SK-N-SH (cell line): ENCODE results near the gene PRKCA. TPM values are rescaled to one million over a fixed set of nuclear protein-coding genes. Genes with fewer than 3 reads are reported as not detected.
"Not testable (repeated sequence)": the region's sequence is repeated elsewhere in the genome, so short reads cannot be mapped to it uniquely, and the experiment has no call there.

ENCODE experiments used
- CTCF ChIA-PET: fragments of 300-600, 350-600 bp; formaldehyde crosslinking; extraction: SDS; loops from one replicate; lab custom pipeline; 2021; lab: Yijun Ruan, JAX
- POLR2A ChIA-PET: fragments of 350-600 bp; sonication (Branson Sonifier 250); formaldehyde crosslinking; extraction: SDS; loops from one replicate; lab custom pipeline; 2020; ENCODE audit warnings: antibody characterized with exemption, inconsistent platforms; lab: Yijun Ruan, JAX
- DNase-seq: peaks from one replicate; pipeline ENCODE4 v3.0.0; 2012
- H2AFZ ChIP-seq: fragments of 200-600 bp; sonication (generic); 2 replicates; pipeline ENCODE4 v1.8.1; 2016; ENCODE audit warnings: antibody characterized with exemption, mild to moderate bottlenecking, low read depth
- H3F3A ChIP-seq: fragments of 200-600 bp; sonication (generic); replicated peaks from 2 replicates; pipeline ENCODE3; 2016; ENCODE audit warnings: antibody characterized with exemption, mild to moderate bottlenecking; ENCODE audit not compliant: insufficient read depth
- H3K27ac ChIP-seq, 2 experiments: fragments of 200-500 bp in 1 of 2; fragments of 200-600 bp in 1 of 2; sonication (Bioruptor generic) in 1 of 2; sonication (generic), shearing (Covaris generic) in 1 of 2; 2 replicates each; pipeline versions ENCODE4 v1.5.1 to v1.6.1; 2014 to 2016; ENCODE audit warnings: low read depth in 2 of 2, inconsistent platforms in 1 of 2, low read length in 1 of 2, mild to moderate bottlenecking in 1 of 2, mixed read lengths in 1 of 2
- H3K27me3 ChIP-seq: fragments of 200-600 bp; sonication (generic), shearing (Covaris generic); 2 replicates; pipeline ENCODE4 v1.6.1; 2016; ENCODE audit warnings: mixed run types; ENCODE audit not compliant: insufficient read depth
- H3K36me3 ChIP-seq, 2 experiments: fragments of 200-500 bp in 1 of 2; fragments of 200-600 bp in 1 of 2; sonication (Bioruptor generic) in 1 of 2; sonication (generic) in 1 of 2; replicated peaks in 1 of 2; 2 replicates each; pipeline versions ENCODE3 to v1.5.1; 2014 to 2016; ENCODE audit warnings: low read length in 1 of 2, mild to moderate bottlenecking in 1 of 2; ENCODE audit not compliant: insufficient read depth in 2 of 2, control insufficient read depth in 1 of 2
- H3K4me1 ChIP-seq, 2 experiments: fragments of 200-500 bp in 1 of 2; fragments of 200-600 bp in 1 of 2; sonication (Bioruptor generic) in 1 of 2; sonication (generic), shearing (Covaris generic) in 1 of 2; 2 replicates each; pipeline versions ENCODE4 v1.5.1 to v1.6.1; 2014 to 2016; ENCODE audit warnings: low read depth in 1 of 2, low read length in 1 of 2, mixed run types in 1 of 2; ENCODE audit not compliant: insufficient read depth in 2 of 2, control insufficient read depth in 1 of 2
- H3K4me2 ChIP-seq: fragments of 200-600 bp; sonication (generic), shearing (Covaris generic); 2 replicates; pipeline ENCODE4 v1.6.1; 2017; ENCODE audit warnings: mixed run types
- H3K4me3 ChIP-seq, 2 experiments: fragments of 200-500 bp in 1 of 2; fragments of 200-600 bp in 1 of 2; sonication (Bioruptor generic) in 1 of 2; sonication (generic), shearing (Covaris generic) in 1 of 2; 2 replicates each; pipeline versions ENCODE4 v1.5.1 to v1.8.1; 2014 to 2016; ENCODE audit warnings: low read depth in 2 of 2, inconsistent platforms in 1 of 2, low read length in 1 of 2, mild to moderate bottlenecking in 1 of 2, mixed read lengths in 1 of 2, moderate library complexity in 1 of 2
- H3K79me2 ChIP-seq: fragments of 200-600 bp; sonication (generic); 2 replicates; pipeline ENCODE4 v1.8.1; 2017; ENCODE audit warnings: mild to moderate bottlenecking; ENCODE audit not compliant: insufficient read depth
- H3K9ac ChIP-seq: fragments of 200-600 bp; sonication (generic); 2 replicates; pipeline ENCODE4 v1.6.1; 2017; ENCODE audit warnings: mixed run types
- H3K9me2 ChIP-seq: fragments of 200-600 bp; sonication (generic); 2 replicates; pipeline ENCODE4 v1.6.1; 2017; ENCODE audit warnings: mixed run types
- H3K9me3 ChIP-seq: fragments of 200-600 bp; sonication (generic); 2 replicates; pipeline ENCODE4 v1.6.1; 2017; ENCODE audit warnings: mixed run types, mild to moderate bottlenecking, moderate library complexity
- H4K20me1 ChIP-seq: fragments of 200-600 bp; sonication (generic); 2 replicates; pipeline ENCODE4 v1.6.1; 2017; ENCODE audit warnings: mild to moderate bottlenecking, mixed run types; ENCODE audit not compliant: insufficient read depth
- CHD2 ChIP-seq: fragments of 150-350 bp; IDR thresholded peaks from 2 replicates; pipeline ENCODE4 v1.6.1; 2018; ENCODE audit warnings: low read length; ENCODE audit not compliant: partially characterized antibody
- EZH2phosphoT487 ChIP-seq: fragments of 200-600 bp; sonication (generic); IDR thresholded peaks from 2 replicates; pipeline ENCODE4 v1.6.1; 2017; ENCODE audit warnings: low read depth, mixed run types, mild to moderate bottlenecking, antibody characterized with exemption, moderate library complexity, borderline replicate concordance
- FOSL2 ChIP-seq: IDR thresholded peaks from 2 replicates; pipeline ENCODE4 v1.4.0; 2012; ENCODE audit warnings: low read depth, mild to moderate bottlenecking, moderate library complexity, borderline replicate concordance
- FOXM1 ChIP-seq: IDR thresholded peaks from 2 replicates; pipeline ENCODE4 v1.4.0; 2012; ENCODE audit warnings: low read depth, mild to moderate bottlenecking
- GATA2 ChIP-seq: sonication (generic); formaldehyde crosslinking; IDR thresholded peaks from 2 replicates; pipeline ENCODE4 v1.5.0; 2020; ENCODE audit warnings: mild to moderate bottlenecking, missing genetic modification reagents
- IRF3 ChIP-seq: fragments of 150-350 bp; IDR thresholded peaks from 2 replicates; pipeline ENCODE4 v1.6.1; 2016; ENCODE audit warnings: mild to moderate bottlenecking, low read depth, low read length
- JUND ChIP-seq: IDR thresholded peaks from 2 replicates; pipeline ENCODE4 v1.4.0; 2012
- NRF1 ChIP-seq: IDR thresholded peaks from 2 replicates; pipeline ENCODE4 v1.6.1; 2012; ENCODE audit warnings: low read depth, mild to moderate bottlenecking, low read length
- POLR2AphosphoS5 ChIP-seq: IDR thresholded peaks from 2 replicates; pipeline ENCODE4 v1.6.1; 2012; ENCODE audit warnings: low read depth, low read length
- RFX5 ChIP-seq: IDR thresholded peaks from 2 replicates; pipeline ENCODE4 v1.6.1; 2012; ENCODE audit warnings: mild to moderate bottlenecking, improper control_type of control experiment, low read length
- SIN3A ChIP-seq: IDR thresholded peaks from 2 replicates; pipeline ENCODE4 v1.6.1; 2012; ENCODE audit warnings: low read depth, mild to moderate bottlenecking, low read length, moderate library complexity, borderline replicate concordance
- TAF1 ChIP-seq: IDR thresholded peaks from 2 replicates; pipeline ENCODE4 v1.6.1; 2012; ENCODE audit warnings: low read depth, mild to moderate bottlenecking, low read length, moderate library complexity, borderline replicate concordance
- TEAD4 ChIP-seq: IDR thresholded peaks from 2 replicates; pipeline ENCODE4 v1.4.0; 2012; ENCODE audit warnings: mild to moderate bottlenecking, borderline replicate concordance; ENCODE audit not compliant: insufficient read depth
- USF1 ChIP-seq: IDR thresholded peaks from 2 replicates; pipeline ENCODE4 v1.4.0; 2012; ENCODE audit warnings: low read depth, borderline replicate concordance
- ZBTB33 ChIP-seq: IDR thresholded peaks from 2 replicates; pipeline ENCODE4 v1.4.0; 2012; ENCODE audit warnings: low read depth, borderline replicate concordance
- WGBS: methylation state at CpG from one replicate; pipeline ENCODE4 v1.1.6; 2017; ENCODE audit warnings: low lambda C conversion rate; 5-methylcytosine and 5-hydroxymethylcytosine counted together
- polyA plus RNA-seq, 3 experiments: library from polyadenylated mRNA; depleted of rRNA; stranded (reverse); fragments of >200 nt; gene quantifications; 2 replicates each; pipeline ENCODE4 v1.2.3, GENCODE V29; 2012
- TF ChIP-seq, protein P1 (sequence below): IDR thresholded peaks from 2 replicates; pipeline ENCODE4 v1.4.0; 2012; ENCODE audit warnings: low read depth

Gene PRKCA
- polyA plus RNA-seq, 1 of the 3 experiments (the other 2 are of a cell fraction): 108 TPM

DNA sequence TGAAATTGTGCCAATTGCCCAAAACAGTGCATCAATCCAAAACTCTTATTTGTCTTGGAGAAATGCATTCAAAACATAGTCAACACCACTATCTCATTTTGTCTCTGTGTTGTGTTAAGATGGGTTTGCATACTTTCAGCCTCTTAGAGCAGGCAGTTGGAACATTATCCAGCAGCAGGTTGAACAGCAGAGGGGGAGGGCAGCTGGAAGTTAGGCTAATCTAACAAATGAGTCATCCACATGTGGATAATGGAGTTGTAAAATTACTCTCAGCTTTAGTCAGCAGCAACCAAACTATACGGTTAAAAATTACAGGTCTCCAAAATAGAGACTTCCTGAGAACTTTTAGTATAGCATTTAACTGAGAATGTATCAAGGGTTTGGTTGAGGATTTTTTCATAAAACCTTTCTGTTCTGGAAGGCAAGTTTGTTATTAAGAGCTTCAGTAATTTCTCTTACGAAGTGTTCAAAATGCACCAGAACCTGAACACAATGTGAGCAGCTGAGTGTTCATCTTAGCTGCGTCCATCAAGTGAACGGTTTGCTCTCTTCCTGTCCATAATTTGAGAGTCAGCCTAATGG is 46.3 kb downstream of the PRKCA start (continued):
- TF ChIP-seq NRF1 (no peak), ZBTB33 (no peak), FOXM1 (peak; percentile 28; the same call in 1 of the 2 replicates), FOSL2 (peak; percentile 99), RFX5 (no peak), IRF3 (no peak), SIN3A (peak; percentile 64; the same call in 1 of the 2 replicates), TAF1 (peak; percentile 20; the same call in 1 of the 2 replicates), CHD2 (peak; percentile 84), POLR2AphosphoS5 (peak; percentile 88), USF1 (peak; percentile 37; the same call in 1 of the 2 replicates), EZH2phosphoT487 (no peak), JUND (peak; percentile 98), TEAD4 (peak; percentile 70; the same call in 1 of the 2 replicates)
- TF ChIP-seq, protein P1, sequence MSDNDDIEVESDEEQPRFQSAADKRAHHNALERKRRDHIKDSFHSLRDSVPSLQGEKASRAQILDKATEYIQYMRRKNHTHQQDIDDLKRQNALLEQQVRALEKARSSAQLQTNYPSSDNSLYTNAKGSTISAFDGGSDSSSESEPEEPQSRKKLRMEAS: peak; percentile 89

- no peaks in the 10 kb centered on the region for H3K9me3 ChIP-seq
- no peak overlapping the region for H3K9ac ChIP-seq
- peak overlapping the region; percentile 56 for H3K4me2 ChIP-seq
- no peak for TF ChIP-seq ZBTB33
- 0 out of 2 replicates have a peak, but pooled peaks have one; percentile 19 for TF ChIP-seq GATA2 (CRISPR knock-in tag)
- ChIA-PET CTCF (interaction anchor here (0.8 to 1.4 kb wide), 2 partner anchors 10 to 276 kb away, joined by 3 to 5 read pairs; no protein-coding TSS in a partner anchor), POLR2A (no interaction called here)
- H3K9me2 ChIP-seq: no peaks in the 10 kb centered on the region
- 79% methylated on average over 12 of the region's 12 CpGs for WGBS
- peaks cover 48 to 59% of the 10 kb centered on the region in 2 experiments for H3K4me1 ChIP-seq
- DNase-seq: no peak
- H3K79me2 ChIP-seq: peaks cover 96% of the 10 kb centered on the region
- H3K27me3 ChIP-seq: no peaks in the 10 kb centered on the region
- H2AFZ ChIP-seq: no peak overlapping the region
- H4K20me1 ChIP-seq: peaks cover 93% of the 10 kb centered on the region
- H3K36me3 ChIP-seq: peaks cover 0 to 7% of the 10 kb centered on the region in 2 experiments
- H3F3A ChIP-seq: peaks cover 72% of the 10 kb centered on the region
- H3K4me3 ChIP-seq: no peak overlapping the region
- H3K27ac ChIP-seq: peak overlapping the region; percentile 80 to 86; a peak in 3 of 4 replicates
These were observed 47.3 kb downstream of the PRKCA start for GRCh38 chr17:66349521-66350254.

GRCh38 chr17:66350576-66350975 is 48.2 kb downstream of the PRKCA start:
- CTCF ChIA-PET: interaction anchor here (0.8 to 1.6 kb wide), 4 partner anchors 9 to 323 kb away, joined by 3 to 5 read pairs (median 4); no protein-coding TSS in a partner anchor
- H3K4me1 ChIP-seq: peaks cover 46 to 59% of the 10 kb centered on the region in 2 experiments
- POLR2A ChIA-PET, H3K36me3 ChIP-seq, H3K4me3 ChIP-seq, H3K9me3 ChIP-seq, H3K9ac ChIP-seq, DNase-seq, H3K4me2 ChIP-seq, H2AFZ ChIP-seq, H3K27ac ChIP-seq, H3K27me3 ChIP-seq, H3K9me2 ChIP-seq: not testable (repeated sequence)
- peaks cover 96% of the 10 kb centered on the region for H3K79me2 ChIP-seq
- WGBS: 96% methylated on average over 10 of the region's 10 CpGs
- H3F3A ChIP-seq: peaks cover 73% of the 10 kb centered on the region
- peaks cover 89% of the 10 kb centered on the region for H4K20me1 ChIP-seq
